Trophoblast cell (in vitro differentiated cells and primary cell): ENCODE measurements around the gene UBAC1.
"Not testable (repeated sequence)": the region's sequence is repeated elsewhere in the genome, so short reads cannot be mapped to it uniquely, and the experiment has no call there.

Experiments
- DNase-seq, 2 donors: peaks; one replicate each; pipeline ENCODE4 v3.0.0-alpha.2; 2016
- H2AFZ ChIP-seq: 2 replicates; pipeline ENCODE4 v1.6.1; 2013; ENCODE audit warnings: low read length, moderate library complexity, mild to moderate bottlenecking; ENCODE audit not compliant: insufficient read depth, poor library complexity
- H2AK5ac ChIP-seq: 2 replicates; pipeline ENCODE4 v1.6.1; 2013; ENCODE audit warnings: mild to moderate bottlenecking, low read length
- H2BK120ac ChIP-seq: 2 replicates; pipeline ENCODE4 v1.6.1; 2013; ENCODE audit warnings: low read length, mild to moderate bottlenecking, moderate library complexity; ENCODE audit not compliant: insufficient read depth, poor library complexity
- H2BK12ac ChIP-seq: 2 replicates; pipeline ENCODE4 v1.6.1; 2013; ENCODE audit warnings: mild to moderate bottlenecking, low read length, moderate library complexity
- H2BK5ac ChIP-seq: 2 replicates; pipeline ENCODE4 v1.6.1; 2013; ENCODE audit warnings: low read length, low read depth, moderate library complexity, mild to moderate bottlenecking; ENCODE audit not compliant: poor library complexity
- H3K14ac ChIP-seq: 2 replicates; pipeline ENCODE4 v1.6.1; 2013; ENCODE audit warnings: mild to moderate bottlenecking, low read length
- H3K18ac ChIP-seq: 2 replicates; pipeline ENCODE4 v1.6.1; 2013; ENCODE audit warnings: mild to moderate bottlenecking, low read length
- H3K23ac ChIP-seq: 2 replicates; pipeline ENCODE4 v1.6.1; 2013; ENCODE audit warnings: low read length
- H3K27ac ChIP-seq: 2 replicates; pipeline ENCODE4 v1.5.1; 2013; ENCODE audit warnings: low read depth, mild to moderate bottlenecking, inconsistent platforms, low read length, moderate library complexity
- H3K27me3 ChIP-seq: 2 replicates; pipeline ENCODE4 v1.6.1; 2013; ENCODE audit warnings: inconsistent platforms, mild to moderate bottlenecking, low read length, moderate library complexity; ENCODE audit not compliant: insufficient read depth
- H3K36me3 ChIP-seq, 2 experiments: 1 replicate in 1 of 2; 2 replicates in 1 of 2; pipeline ENCODE4 v1.6.1; 2013; ENCODE audit warnings: low read length in 2 of 2, mild to moderate bottlenecking in 2 of 2, moderate library complexity in 1 of 2; ENCODE audit not compliant: insufficient read depth in 2 of 2, control insufficient read depth in 1 of 2
- H3K4ac ChIP-seq: 2 replicates; pipeline ENCODE4 v1.6.1; 2013; ENCODE audit warnings: low read depth, mild to moderate bottlenecking, low read length, moderate library complexity
- H3K4me1 ChIP-seq, 2 experiments: 1 replicate in 1 of 2; 2 replicates in 1 of 2; pipeline ENCODE4 v1.6.1; 2013; ENCODE audit warnings: low read length in 2 of 2, mild to moderate bottlenecking in 2 of 2, moderate library complexity in 1 of 2; ENCODE audit not compliant: insufficient read depth in 2 of 2, control insufficient read depth in 1 of 2
- H3K4me2 ChIP-seq: 2 replicates; pipeline ENCODE4 v1.6.1; 2013; ENCODE audit warnings: inconsistent platforms, mild to moderate bottlenecking, low read length, moderate library complexity
- H3K4me3 ChIP-seq: 2 replicates; pipeline ENCODE4 v1.5.1; 2013; ENCODE audit warnings: mild to moderate bottlenecking, low read depth, low read length, inconsistent platforms
- H3K79me1 ChIP-seq: one replicate; pipeline ENCODE4 v1.6.1; 2013; ENCODE audit warnings: low read length
- H3K79me2 ChIP-seq: 2 replicates; pipeline ENCODE4 v1.6.1; 2013; ENCODE audit warnings: low read length, mild to moderate bottlenecking; ENCODE audit not compliant: control insufficient read depth, insufficient read depth, poor library complexity
- H3K9ac ChIP-seq: 2 replicates; pipeline ENCODE4 v1.6.1; 2013; ENCODE audit warnings: mild to moderate bottlenecking, low read length
- H3K9me3 ChIP-seq: 2 replicates; pipeline ENCODE4 v1.6.1; 2013; ENCODE audit warnings: low read depth, mild to moderate bottlenecking, control low read depth, inconsistent platforms, low read length; ENCODE audit not compliant: insufficient read depth
- H4K12ac ChIP-seq: 2 replicates; pipeline ENCODE4 v1.6.1; 2013; ENCODE audit warnings: low read depth, mild to moderate bottlenecking, low read length, moderate library complexity
- H4K8ac ChIP-seq: 2 replicates; pipeline ENCODE4 v1.6.1; 2013; ENCODE audit warnings: low read depth, mild to moderate bottlenecking, low read length, moderate library complexity
- H4K91ac ChIP-seq: one replicate; pipeline ENCODE4 v1.6.1; 2013; ENCODE audit warnings: low read depth, mild to moderate bottlenecking, low read length, moderate library complexity
- WGBS: extraction: QIAGEN DNeasy Blood & Tissue Kit; methylation state at CpG from one replicate; pipeline ENCODE4 v1.1.7; 2013; ENCODE audit warnings: missing lambda C conversion rate; ENCODE audit not compliant: insufficient read length, insufficient coverage; ENCODE audit errors: extremely low coverage; 5-methylcytosine and 5-hydroxymethylcytosine counted together

UBAC1 gene

GRCh38 chr9:135892327-135892726 lies 68.8 kb downstream of the UBAC1 start:
- H3K79me1 ChIP-seq, H3K18ac ChIP-seq, H2BK12ac ChIP-seq, H3K36me3 ChIP-seq, H2BK120ac ChIP-seq, H3K27me3 ChIP-seq, H3K23ac ChIP-seq, H3K9ac ChIP-seq, H3K4me2 ChIP-seq, H4K8ac ChIP-seq, H4K91ac ChIP-seq, H2AFZ ChIP-seq, H4K12ac ChIP-seq, H3K27ac ChIP-seq, H2BK5ac ChIP-seq, H2AK5ac ChIP-seq, H3K14ac ChIP-seq, H3K9me3 ChIP-seq, DNase-seq, H3K4me3 ChIP-seq: not testable (repeated sequence)
- Histone ChIP-seq H3K4me1 (peaks cover 24 to 29% of the 10 kb centered on the region in 2 experiments), H3K79me2 (peaks cover 24% of the 10 kb centered on the region), H3K4ac (peak overlapping the region; percentile 19)
- WGBS = no CpG with 5 or more reads among the region's 6 CpGs

GRCh38 chr9:135891027-135891631 lies 70.0 kb downstream of the UBAC1 start:
- H3K36me3 ChIP-seq = no peaks in the 10 kb centered on the region
- WGBS = no CpG with 5 or more reads among the region's 8 CpGs
- no peak overlapping the region for H3K14ac ChIP-seq

GRCh38 chr9:135890190-135891026 lies 70.8 kb downstream of the UBAC1 start:
- no peak overlapping the region for H4K91ac ChIP-seq
- no CpG with 5 or more reads among the region's 18 CpGs for WGBS
- H3K9ac ChIP-seq = no peak overlapping the region
- peak overlapping the region; percentile 21 for H3K18ac ChIP-seq
- no peak overlapping the region for H2BK120ac ChIP-seq
- H3K4me1 ChIP-seq = peaks cover 35 to 41% of the 10 kb centered on the region in 2 experiments
- no peak overlapping the region for H2AK5ac ChIP-seq
- no peaks in the 10 kb centered on the region for H3K79me1 ChIP-seq
- H3K4me3 ChIP-seq = no peak overlapping the region
- H3K14ac ChIP-seq = no peak overlapping the region
- H3K27ac ChIP-seq = no peak overlapping the region
- H2BK5ac ChIP-seq = no peak overlapping the region
- H3K79me2 ChIP-seq = peaks cover 26% of the 10 kb centered on the region
- no peaks in the 10 kb centered on the region for H3K27me3 ChIP-seq
- H3K4ac ChIP-seq = peak overlapping the region; percentile 85
- no peaks in the 10 kb centered on the region for H3K36me3 ChIP-seq
- H2BK12ac ChIP-seq = no peak overlapping the region
- H4K12ac ChIP-seq = no peak overlapping the region
- H3K23ac ChIP-seq = no peak overlapping the region
- peak in 1 of 2 donors; percentile 53 for DNase-seq
- no peak overlapping the region for H2AFZ ChIP-seq
- no peak overlapping the region for H4K8ac ChIP-seq
- peak overlapping the region; percentile 12 for H3K4me2 ChIP-seq
- H3K9me3 ChIP-seq = peaks cover 3% of the 10 kb centered on the region

More at GRCh38 chr9:135891027-135891631, 70.0 kb downstream of the UBAC1 start:
- Histone ChIP-seq H2AK5ac (no peak overlapping the region), H3K9me3 (peaks cover 3% of the 10 kb centered on the region), H3K27me3 (no peaks in the 10 kb centered on the region), H4K91ac (no peak overlapping the region), H3K4me2 (peak overlapping the region; percentile 12), H4K12ac (no peak overlapping the region), H3K79me1 (no peaks in the 10 kb centered on the region), H3K4ac (peak overlapping the region; percentile 80), H3K9ac (no peak overlapping the region), H2AFZ (no peak overlapping the region), H2BK120ac (no peak overlapping the region), H3K23ac (no peak overlapping the region), H3K4me1 (peaks cover 34 to 38% of the 10 kb centered on the region in 2 experiments), H2BK12ac (no peak overlapping the region), H3K4me3 (no peak overlapping the region), H3K27ac (no peak overlapping the region), H4K8ac (no peak overlapping the region), H3K79me2 (peaks cover 26% of the 10 kb centered on the region), H3K18ac (peak overlapping the region; percentile 21), H2BK5ac (no peak overlapping the region)
- DNase-seq = no peak

- H2BK12ac ChIP-seq = no peak overlapping the region
- H3K79me1 ChIP-seq = no peaks in the 10 kb centered on the region
- H3K9me3 ChIP-seq = peaks cover 3% of the 10 kb centered on the region
- H2BK5ac ChIP-seq = no peak overlapping the region
- H3K9ac ChIP-seq = no peak overlapping the region
- no peak overlapping the region for H4K12ac ChIP-seq
- no peaks in the 10 kb centered on the region for H3K36me3 ChIP-seq
- H2AK5ac ChIP-seq = no peak overlapping the region
- no peak overlapping the region for H3K27ac ChIP-seq
- WGBS = no CpG with 5 or more reads among the region's 19 CpGs
- H2BK120ac ChIP-seq = no peak overlapping the region
- H3K4me3 ChIP-seq = no peak overlapping the region
- H3K23ac ChIP-seq = no peak overlapping the region
- peaks cover 26% of the 10 kb centered on the region for H3K79me2 ChIP-seq
- H3K4ac ChIP-seq = peak overlapping the region; percentile 85
- H3K18ac ChIP-seq = no peak overlapping the region
- DNase-seq = no peak
- no peak overlapping the region for H2AFZ ChIP-seq
- no peak overlapping the region for H4K8ac ChIP-seq
- H3K4me1 ChIP-seq = peaks cover 42 to 48% of the 10 kb centered on the region in 2 experiments
- H4K91ac ChIP-seq = no peak overlapping the region
- no peak overlapping the region for H3K14ac ChIP-seq
- no peaks in the 10 kb centered on the region for H3K27me3 ChIP-seq
- no peak overlapping the region for H3K4me2 ChIP-seq
Observed at GRCh38 chr9:135889564-135890189, 71.5 kb downstream of the UBAC1 start.
